Spleen (tissue), 7 donors: ENCODE data around the gene ATP2C2.

Experiments used
- CTCF ChIP-seq, 11 experiments: fragments of 200-600 bp in 7 of 11; fragments of 450-650 bp in 4 of 11; sonication (generic) in 4 of 11; IDR thresholded peaks in 8 of 11; conservative IDR thresholded peaks in 3 of 11; 1 replicate in 7 of 11; 2 replicates in 4 of 11; pipeline versions ENCODE4 v1.4.0 to v1.8.0; 2016 to 2021; ENCODE audit warnings: antibody characterized with exemption in 11 of 11, inconsistent platforms in 4 of 11, mild to moderate bottlenecking in 1 of 11
- POLR2A ChIP-seq, 3 donors: fragments of 450-650 bp; IDR thresholded peaks; one replicate each; pipeline ENCODE4 v1.5.1; 2017; ENCODE audit warnings: antibody characterized with exemption in 3 of 3, mild to moderate bottlenecking in 1 of 3
- POLR2AphosphoS5 ChIP-seq, 3 donors: sonication (generic); formaldehyde crosslinking; IDR thresholded peaks; one replicate each; pipeline ENCODE4 v1.5.1; 2017; ENCODE audit warnings: antibody characterized with exemption in 3 of 3
- donor health status: DM: no; HTN: no; CAD: no; lungs with moderate emphysema.
- donor health status: DM: no; HTN: no; CAD: no.
- donor health status: DM: no; HTN: no; CAD: no.

GRCh38 chr16:84509032-84509950 is 141.0 kb downstream of the ATP2C2 start:
- TF ChIP-seq POLR2A (IDR thresholded peaks at IDR 0.05) (no peak), CTCF (IDR thresholded peaks at IDR 0.05 in 8 of 11, conservative IDR thresholded peaks at IDR 0.05 in 3 of 11) (no peak), POLR2AphosphoS5 (IDR thresholded peaks at IDR 0.05) (no peak)
